Adrenal gland (tissue), 5 donors: Measurements from ENCODE around the gene ITCH.
"Not testable (repeated sequence)": the region's sequence is repeated elsewhere in the genome, so short reads cannot be mapped to it uniquely, and the experiment has no call there.

Experiments used
- POLR2A ChIP-seq, 2 donors: fragments of 450-650 bp; IDR thresholded peaks; one replicate each; pipeline ENCODE4 v1.6.1; 2017; ENCODE audit warnings: antibody characterized with exemption in 2 of 2, mild to moderate bottlenecking in 2 of 2, moderate library complexity in 1 of 2
- TF ChIP-seq, protein P1 (sequence below), 6 experiments: fragments of 450-650 bp in 4 of 6; fragments of 200-600 bp in 2 of 6; sonication (generic) in 1 of 6; IDR thresholded peaks; 1 replicate in 5 of 6; 2 replicates in 1 of 6; pipeline versions ENCODE4 v1.5.1 to v1.8.0; 2016 to 2021; ENCODE audit warnings: antibody characterized with exemption in 6 of 6, mild to moderate bottlenecking in 2 of 6, moderate library complexity in 1 of 6
- donor health status: DM: no; HTN: no; CAD: no.

DNA sequence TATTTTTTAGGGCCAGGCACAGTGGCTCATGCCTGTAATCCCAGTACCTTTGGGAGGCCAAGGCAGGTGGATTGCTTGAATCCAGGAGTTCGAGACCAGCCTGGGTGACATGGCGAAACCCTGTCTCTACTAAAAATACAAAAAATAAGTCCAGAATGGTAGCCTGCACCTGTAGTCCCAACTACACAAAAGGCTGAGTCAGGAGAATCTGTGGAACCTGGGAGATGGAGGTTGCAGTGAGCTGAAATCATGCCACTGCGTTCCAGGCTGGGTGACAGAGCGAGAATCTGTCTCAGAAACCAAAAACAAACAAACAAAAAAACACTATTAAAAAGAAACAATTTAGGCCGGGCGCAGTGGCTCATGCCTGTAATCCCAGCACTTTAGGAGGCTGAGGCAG, 69.6 kb downstream of the ITCH start:
- TF ChIP-seq, protein P1, sequence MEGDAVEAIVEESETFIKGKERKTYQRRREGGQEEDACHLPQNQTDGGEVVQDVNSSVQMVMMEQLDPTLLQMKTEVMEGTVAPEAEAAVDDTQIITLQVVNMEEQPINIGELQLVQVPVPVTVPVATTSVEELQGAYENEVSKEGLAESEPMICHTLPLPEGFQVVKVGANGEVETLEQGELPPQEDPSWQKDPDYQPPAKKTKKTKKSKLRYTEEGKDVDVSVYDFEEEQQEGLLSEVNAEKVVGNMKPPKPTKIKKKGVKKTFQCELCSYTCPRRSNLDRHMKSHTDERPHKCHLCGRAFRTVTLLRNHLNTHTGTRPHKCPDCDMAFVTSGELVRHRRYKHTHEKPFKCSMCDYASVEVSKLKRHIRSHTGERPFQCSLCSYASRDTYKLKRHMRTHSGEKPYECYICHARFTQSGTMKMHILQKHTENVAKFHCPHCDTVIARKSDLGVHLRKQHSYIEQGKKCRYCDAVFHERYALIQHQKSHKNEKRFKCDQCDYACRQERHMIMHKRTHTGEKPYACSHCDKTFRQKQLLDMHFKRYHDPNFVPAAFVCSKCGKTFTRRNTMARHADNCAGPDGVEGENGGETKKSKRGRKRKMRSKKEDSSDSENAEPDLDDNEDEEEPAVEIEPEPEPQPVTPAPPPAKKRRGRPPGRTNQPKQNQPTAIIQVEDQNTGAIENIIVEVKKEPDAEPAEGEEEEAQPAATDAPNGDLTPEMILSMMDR (IDR thresholded peaks at IDR 0.05), result not testable (repeated sequence)
- TF ChIP-seq POLR2A (IDR thresholded peaks at IDR 0.05), result not testable (repeated sequence)
